Neutrophil (primary cell): Measurements from ENCODE around the gene CTAG1B.
"Not testable (repeated sequence)": the region's sequence is repeated elsewhere in the genome, so short reads cannot be mapped to it uniquely, and the experiment has no call there.

ENCODE experiments used
- H3K27ac ChIP-seq: fragments of 200-600 bp; sonication (generic); 2 replicates; pipeline ENCODE4 v1.5.1; 2016; ENCODE audit warnings: mild to moderate bottlenecking, moderate library complexity
- H3K27me3 ChIP-seq: fragments of 200-600 bp; sonication (generic); 2 replicates; pipeline ENCODE4 v1.6.0; 2016; ENCODE audit warnings: mild to moderate bottlenecking
- H3K36me3 ChIP-seq: fragments of 200-600 bp; sonication (generic); 2 replicates; pipeline ENCODE4 v1.5.1; 2017
- H3K4me1 ChIP-seq, 2 experiments: fragments of 200-600 bp in 1 of 2; sonication (generic) in 1 of 2; 1 replicate in 1 of 2; 2 replicates in 1 of 2; pipeline versions ENCODE4 v1.5.1 to v1.6.1; 2013 to 2016; ENCODE audit warnings: low read depth in 1 of 2, low read length in 1 of 2, mild to moderate bottlenecking in 1 of 2, moderate library complexity in 1 of 2; ENCODE audit not compliant: control insufficient read depth in 1 of 2, insufficient read depth in 1 of 2
- H3K4me3 ChIP-seq, 2 experiments: fragments of 200-600 bp in 1 of 2; sonication (generic) in 1 of 2; 1 replicate in 1 of 2; 2 replicates in 1 of 2; pipeline ENCODE4 v1.5.1; 2013 to 2016; ENCODE audit warnings: low read depth in 1 of 2, low read length in 1 of 2, mild to moderate bottlenecking in 1 of 2, moderate library complexity in 1 of 2
- H3K9me3 ChIP-seq: fragments of 200-600 bp; sonication (generic); 2 replicates; pipeline ENCODE4 v1.5.1; 2016
- TF ChIP-seq, protein P1 (sequence below): fragments of 200-600 bp; sonication (generic); IDR thresholded peaks from 2 replicates; pipeline ENCODE4 v1.5.1; 2016; ENCODE audit warnings: antibody characterized with exemption

Gene CTAG1B

DNA sequence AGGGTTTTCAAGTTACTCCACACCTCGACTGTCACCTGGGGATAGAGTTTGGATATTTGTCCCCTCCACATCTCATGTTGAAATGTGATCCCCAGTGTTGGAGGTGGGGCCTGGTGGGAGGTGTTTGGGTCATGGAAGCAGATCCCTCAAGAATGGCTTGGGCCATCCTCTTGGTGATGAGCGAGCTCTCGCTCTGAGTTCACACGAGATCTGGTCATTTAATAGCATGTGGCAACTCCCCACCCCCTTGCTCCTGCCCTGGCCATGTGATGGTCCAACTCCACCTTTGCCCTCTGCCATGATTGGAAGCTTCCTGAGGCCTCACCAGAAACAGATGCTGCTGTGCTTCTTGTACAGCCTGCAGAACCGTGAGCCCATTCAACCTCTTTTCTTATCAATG, 25.9 kb downstream of the CTAG1B start:
- Histone ChIP-seq H3K36me3 (no peaks in the 10 kb centered on the region), H3K4me1 (no peaks in the 10 kb centered on the region), H3K27me3 (no peaks in the 10 kb centered on the region), H3K27ac (no peak overlapping the region), H3K4me3 (no peak overlapping the region), H3K9me3 (no peaks in the 10 kb centered on the region)
- TF ChIP-seq, protein P1, sequence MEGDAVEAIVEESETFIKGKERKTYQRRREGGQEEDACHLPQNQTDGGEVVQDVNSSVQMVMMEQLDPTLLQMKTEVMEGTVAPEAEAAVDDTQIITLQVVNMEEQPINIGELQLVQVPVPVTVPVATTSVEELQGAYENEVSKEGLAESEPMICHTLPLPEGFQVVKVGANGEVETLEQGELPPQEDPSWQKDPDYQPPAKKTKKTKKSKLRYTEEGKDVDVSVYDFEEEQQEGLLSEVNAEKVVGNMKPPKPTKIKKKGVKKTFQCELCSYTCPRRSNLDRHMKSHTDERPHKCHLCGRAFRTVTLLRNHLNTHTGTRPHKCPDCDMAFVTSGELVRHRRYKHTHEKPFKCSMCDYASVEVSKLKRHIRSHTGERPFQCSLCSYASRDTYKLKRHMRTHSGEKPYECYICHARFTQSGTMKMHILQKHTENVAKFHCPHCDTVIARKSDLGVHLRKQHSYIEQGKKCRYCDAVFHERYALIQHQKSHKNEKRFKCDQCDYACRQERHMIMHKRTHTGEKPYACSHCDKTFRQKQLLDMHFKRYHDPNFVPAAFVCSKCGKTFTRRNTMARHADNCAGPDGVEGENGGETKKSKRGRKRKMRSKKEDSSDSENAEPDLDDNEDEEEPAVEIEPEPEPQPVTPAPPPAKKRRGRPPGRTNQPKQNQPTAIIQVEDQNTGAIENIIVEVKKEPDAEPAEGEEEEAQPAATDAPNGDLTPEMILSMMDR, result no peak

DNA sequence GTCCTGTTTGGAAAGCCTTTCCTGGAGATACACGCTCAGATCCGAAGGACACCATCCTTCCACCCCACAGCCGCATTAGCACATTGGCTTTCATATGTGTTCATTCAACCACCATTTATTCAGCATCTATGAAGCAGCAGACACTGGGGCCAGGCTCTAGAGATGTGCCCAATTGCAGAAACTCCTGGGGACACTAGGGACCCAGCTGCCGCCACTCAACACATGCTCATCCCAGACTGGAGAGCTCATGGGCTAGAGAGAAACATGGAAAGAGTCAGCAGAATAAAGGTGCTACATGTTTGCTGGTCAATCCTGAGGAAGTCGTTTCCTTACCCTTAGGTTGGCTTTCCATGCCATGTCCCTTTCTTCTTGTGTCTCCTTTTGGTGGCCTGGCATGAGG, 26.6 kb downstream of the CTAG1B start:
- no peaks in the 10 kb centered on the region for H3K27me3 ChIP-seq
- H3K4me1 ChIP-seq, result no peaks in the 10 kb centered on the region
- H3K4me3 ChIP-seq, result no peak overlapping the region
- no peaks in the 10 kb centered on the region for H3K36me3 ChIP-seq
- H3K9me3 ChIP-seq, result no peaks in the 10 kb centered on the region
- TF ChIP-seq, protein P1, result no peak
- no peak overlapping the region for H3K27ac ChIP-seq

DNA sequence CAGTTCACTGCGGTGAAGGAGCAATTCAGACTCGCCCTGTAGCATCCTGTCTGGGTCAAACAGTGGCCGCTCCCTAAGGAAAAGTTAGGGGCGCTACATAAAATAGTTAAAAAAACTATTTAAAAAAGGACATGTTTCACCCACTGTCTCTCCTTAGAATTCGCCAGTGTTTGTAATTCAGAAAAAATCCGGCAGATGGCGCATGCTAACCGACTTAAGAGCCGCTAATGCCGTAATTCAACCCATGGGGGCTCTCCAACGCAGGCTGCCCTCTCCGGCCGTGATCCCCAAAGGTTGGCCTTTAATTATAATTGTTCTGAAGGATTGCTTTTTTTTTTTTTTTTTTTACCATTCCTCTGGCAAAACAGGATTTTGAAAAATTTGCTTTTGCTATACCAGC, 28.7 kb downstream of the CTAG1B start:
- not testable (repeated sequence) for H3K27ac ChIP-seq, H3K27me3 ChIP-seq, H3K4me1 ChIP-seq

DNA sequence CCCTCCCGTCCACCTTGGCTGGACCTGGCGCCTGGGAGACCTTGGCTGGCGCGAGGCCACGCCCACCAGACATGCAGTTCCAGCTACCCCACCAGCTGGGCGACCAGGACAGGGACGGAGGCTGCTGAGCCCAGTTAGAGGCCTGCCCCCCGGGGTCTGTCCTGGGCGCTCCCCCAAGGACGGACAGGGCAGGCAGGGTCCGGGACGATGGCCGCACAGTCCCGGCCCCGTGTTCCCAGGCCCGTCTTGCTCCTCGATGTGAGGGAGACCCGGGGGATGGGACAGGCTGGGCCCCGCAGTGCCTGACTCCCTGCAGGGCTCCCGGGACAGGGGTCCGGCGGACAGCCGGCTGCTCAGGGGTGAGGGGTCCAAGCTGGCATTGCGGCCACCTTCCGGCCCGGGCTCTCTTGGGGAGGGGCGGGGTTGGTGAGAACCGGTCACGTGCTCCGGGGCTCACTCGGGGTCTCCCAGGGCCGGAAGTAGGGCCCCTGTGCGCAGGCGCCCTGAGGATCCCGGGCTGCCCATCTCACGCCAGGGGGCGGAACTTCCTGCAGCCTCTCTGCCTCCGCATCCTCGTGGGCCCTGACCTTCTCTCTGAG, 34.4 kb downstream of the CTAG1B start, which contains the start of gene CTAG1A:
CTAG1A (plus strand) TSS at position 549 of the 599 bp plus-strand sequence. CDS start 74 bp downstream, outside the sequence.
- H3K36me3 ChIP-seq, H3K27me3 ChIP-seq, H3K27ac ChIP-seq, H3K4me3 ChIP-seq, H3K4me1 ChIP-seq, H3K9me3 ChIP-seq: not testable (repeated sequence)

More for the DNA sequence above, 28.7 kb downstream of the CTAG1B start:
- H3K36me3 ChIP-seq, H3K9me3 ChIP-seq, H3K4me3 ChIP-seq: not testable (repeated sequence)

DNA sequence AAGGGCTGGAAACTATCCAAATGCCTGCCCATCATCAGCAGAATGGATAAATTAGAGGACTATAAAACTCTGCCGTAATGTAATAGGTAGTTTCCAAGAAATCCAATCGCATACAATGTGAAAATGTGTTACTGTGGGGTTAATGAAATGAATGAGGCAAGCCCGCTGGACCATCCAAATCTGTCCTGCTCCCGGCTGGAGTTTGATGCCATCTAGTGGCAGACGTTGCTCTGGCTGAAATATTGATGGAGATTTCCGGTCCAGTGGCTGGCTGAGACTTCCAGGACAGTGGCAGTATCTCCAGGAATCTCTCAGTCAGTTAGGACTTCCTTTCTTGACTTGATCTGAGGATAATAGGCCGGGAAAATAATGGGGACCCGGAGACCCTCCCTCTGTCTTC, 36.1 kb downstream of the CTAG1B start:
- not testable (repeated sequence) for H3K4me1 ChIP-seq, H3K9me3 ChIP-seq, H3K36me3 ChIP-seq, H3K27ac ChIP-seq, H3K27me3 ChIP-seq, H3K4me3 ChIP-seq

DNA sequence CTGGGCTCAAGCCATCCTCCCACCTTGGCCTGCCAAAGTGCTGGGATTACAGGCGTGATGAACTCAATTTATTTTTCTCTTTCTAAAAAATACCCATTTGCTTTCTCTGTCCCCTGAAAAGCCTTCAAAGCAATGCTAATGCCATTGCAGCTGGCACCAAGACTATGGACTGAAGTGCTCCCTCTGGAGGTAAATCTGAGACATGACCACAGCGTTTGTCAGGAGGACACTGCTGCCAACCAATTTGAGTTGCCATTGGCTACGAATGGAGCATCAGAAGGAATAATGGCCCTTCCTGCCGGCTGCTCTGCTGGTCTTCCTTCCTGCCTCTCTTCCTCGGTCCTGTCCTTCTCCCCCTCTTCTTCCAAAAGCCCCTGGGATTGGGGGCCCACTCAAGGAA, 44.0 kb downstream of the CTAG1B start:
- not testable (repeated sequence) for H3K36me3 ChIP-seq, H3K9me3 ChIP-seq, H3K27ac ChIP-seq, H3K4me1 ChIP-seq, H3K4me3 ChIP-seq, H3K27me3 ChIP-seq

DNA sequence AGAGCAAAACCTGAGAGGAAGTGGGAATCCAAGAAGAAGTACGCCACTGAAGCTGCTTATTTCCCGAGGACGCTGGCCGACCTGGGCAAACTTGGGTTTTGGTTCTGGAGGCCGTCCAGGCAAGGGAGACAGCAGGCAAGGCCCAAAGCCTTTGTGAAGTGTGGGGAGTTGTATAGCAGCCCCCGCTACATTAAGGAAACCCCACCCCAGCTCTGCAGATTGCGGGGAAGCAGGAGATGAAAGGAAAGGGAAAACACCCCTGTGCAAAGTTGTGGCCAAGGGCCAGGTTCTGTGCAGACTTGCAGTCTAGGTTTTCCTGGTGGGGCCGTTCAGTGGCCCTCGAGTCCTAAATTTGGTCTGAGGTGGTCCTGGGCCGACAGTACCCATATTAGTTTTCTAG, 46.0 kb downstream of the CTAG1B start:
- not testable (repeated sequence) for H3K27me3 ChIP-seq, H3K4me3 ChIP-seq, H3K36me3 ChIP-seq, H3K9me3 ChIP-seq, H3K27ac ChIP-seq, H3K4me1 ChIP-seq

DNA sequence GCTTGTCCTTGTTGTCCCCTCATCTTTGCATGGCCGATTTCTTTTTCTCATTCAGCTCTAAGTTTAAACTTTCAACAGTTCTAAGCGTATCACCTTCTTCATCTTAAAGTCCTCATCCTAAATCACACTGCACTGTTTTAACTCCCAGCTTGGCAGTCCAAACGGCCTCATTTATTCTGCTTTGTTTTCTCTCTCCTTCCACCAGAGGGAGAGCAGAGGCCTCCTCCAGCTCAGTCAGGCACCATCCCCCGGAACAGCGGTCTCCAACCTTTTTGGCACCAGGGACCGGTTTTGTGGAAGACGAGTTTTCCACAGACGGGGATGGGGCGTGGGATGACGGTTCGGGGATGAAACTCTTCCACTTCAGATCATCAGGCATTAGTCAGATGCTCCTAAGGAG, 48.7 kb downstream of the CTAG1B start:
- H3K27me3 ChIP-seq, H3K4me1 ChIP-seq, H3K4me3 ChIP-seq, H3K36me3 ChIP-seq, H3K27ac ChIP-seq, H3K9me3 ChIP-seq: not testable (repeated sequence)
